ENCODE data around the gene SUN5.

DNA sequence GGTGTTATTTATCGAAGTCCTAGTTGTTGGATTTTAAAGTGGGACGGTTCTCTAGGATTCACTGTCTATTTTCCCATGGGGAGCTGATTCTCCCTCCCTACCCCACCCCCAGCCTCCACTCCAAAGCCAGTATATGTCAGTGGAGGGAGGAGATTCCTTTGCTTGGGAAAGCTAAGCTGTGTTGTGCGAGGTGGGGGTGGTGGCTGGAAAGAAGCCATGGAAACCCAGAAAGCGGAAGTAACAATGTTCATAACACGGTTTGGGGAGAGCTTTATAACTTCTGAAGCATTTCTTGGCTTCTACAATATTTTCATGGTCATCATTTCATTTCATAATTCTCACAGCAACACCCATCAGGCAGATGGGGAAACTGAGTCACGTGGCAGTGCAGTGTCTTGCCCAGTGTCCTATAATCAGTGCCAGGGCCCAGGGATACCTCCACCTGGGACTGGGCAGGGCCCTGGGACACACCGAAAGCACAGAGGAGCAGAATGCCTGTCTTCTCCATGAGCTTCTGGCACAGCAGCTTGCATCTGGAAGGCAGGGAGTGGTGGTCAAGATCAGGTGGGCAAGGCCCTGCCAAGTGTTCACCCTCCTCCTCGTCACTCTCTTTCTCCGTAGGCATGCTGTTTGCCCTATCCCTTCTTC is 4.5 kb downstream of the SUN5 start:
- TF ChIP-seq CTCF (IDR thresholded peaks at IDR 0.05) (no peak), POLR2A (IDR thresholded peaks at IDR 0.05) (no peak)
